DMS53 treated with DMSO at 0.1 percent for 48 hours (cell line): ENCODE results near the gene EPB41L4A.
A peak's percentile ranks its signal among the peaks of the same experiment; 100 is the strongest.
"Not testable (repeated sequence)": the region's sequence is repeated elsewhere in the genome, so short reads cannot be mapped to it uniquely, and the experiment has no call there.

ENCODE experiments used
- DNase-seq: peaks from one replicate; lab custom pipeline; 2025; ENCODE audit not compliant: unreplicated experiment; lab: John Stamatoyannopoulos, UW

Gene EPB41L4A

GRCh38 chr5:112263469-112263868 lies 155.6 kb downstream of the EPB41L4A start:
- DNase-seq: no peak

- DNase-seq: no peak
Observed at GRCh38 chr5:112258571-112258970, 160.5 kb downstream of the EPB41L4A start.

GRCh38 chr5:112257976-112258375 lies 161.1 kb downstream of the EPB41L4A start:
- DNase-seq: no peak

- DNase-seq: no peak
Observed at GRCh38 chr5:112257005-112257404, 162.1 kb downstream of the EPB41L4A start.

- no peak for DNase-seq
Observed at GRCh38 chr5:112254303-112254702, 164.8 kb downstream of the EPB41L4A start.

GRCh38 chr5:112253478-112254250 lies 165.4 kb downstream of the EPB41L4A start:
- no peak for DNase-seq

GRCh38 chr5:112250551-112250950 lies 168.5 kb downstream of the EPB41L4A start:
- no peak for DNase-seq

- no peak for DNase-seq
Observed at GRCh38 chr5:112248623-112249022, 170.5 kb downstream of the EPB41L4A start.

- no peak for DNase-seq
Observed at GRCh38 chr5:112247960-112248359, 171.1 kb downstream of the EPB41L4A start.

- DNase-seq: no peak
Observed at GRCh38 chr5:112245656-112246055, 173.4 kb downstream of the EPB41L4A start.

- DNase-seq: peak; percentile 14
Observed at GRCh38 chr5:112239996-112240395, 179.1 kb downstream of the EPB41L4A start.

GRCh38 chr5:112238473-112238872 lies 180.6 kb downstream of the EPB41L4A start:
- DNase-seq: peak; percentile 1

- no peak for DNase-seq
Observed at GRCh38 chr5:112237456-112237855, 181.6 kb downstream of the EPB41L4A start.

- DNase-seq: no peak
Observed at GRCh38 chr5:112234000-112234399, 185.1 kb downstream of the EPB41L4A start.

GRCh38 chr5:112232667-112233066 lies 186.4 kb downstream of the EPB41L4A start:
- DNase-seq: no peak

GRCh38 chr5:112230606-112231005 lies 188.5 kb downstream of the EPB41L4A start:
- DNase-seq: no peak

- DNase-seq: peak; percentile 30
Observed at GRCh38 chr5:112228667-112229066, 190.4 kb downstream of the EPB41L4A start.

- DNase-seq: no peak
Observed at GRCh38 chr5:112227911-112228631, 191.0 kb downstream of the EPB41L4A start.

- no peak for DNase-seq
Observed at GRCh38 chr5:112226215-112226614, 192.9 kb downstream of the EPB41L4A start.

GRCh38 chr5:112222997-112223396 lies 196.1 kb downstream of the EPB41L4A start:
- DNase-seq: not testable (repeated sequence)

- DNase-seq: no peak
Observed at GRCh38 chr5:112221128-112221527, 197.9 kb downstream of the EPB41L4A start.

- DNase-seq: no peak
Observed at GRCh38 chr5:112219000-112219399, 200.1 kb downstream of the EPB41L4A start.
